Heart left ventricle (tissue), 16 donors: ENCODE data around the gene ASTE1. TPM values are rescaled to one million over a fixed set of nuclear protein-coding genes. Genes with fewer than 3 reads are reported as not detected.

Source experiments
- ATAC-seq, 4 donors: fragments of 200-7000 bp; cut with Tn5 transposase; one replicate each; pipeline ENCODE4 v1.9.1; 2020 to 2022; ENCODE audit warnings: moderate library complexity in 4 of 4, mild to moderate bottlenecking in 3 of 4, moderate number of reproducible peaks in 1 of 4
- DNase-seq, 5 donors: peaks; one replicate each; pipeline ENCODE4 v3.0.0-alpha.2; 2020
- H3K27ac ChIP-seq, 12 donors: fragments of 200-600 bp; sonication (generic) in 4 of 12; one replicate each; pipeline versions ENCODE4 v1.5.0 to v1.8.0; 2016 to 2022; ENCODE audit warnings: mild to moderate bottlenecking in 2 of 12
- H3K27me3 ChIP-seq, 9 donors: fragments of 200-600 bp; sonication (generic) in 2 of 9; one replicate each; pipeline versions ENCODE4 v1.5.1 to v1.8.0; 2016 to 2022; ENCODE audit warnings: mild to moderate bottlenecking in 3 of 9
- H3K36me3 ChIP-seq, 9 donors: fragments of 200-600 bp; sonication (generic) in 2 of 9; one replicate each; pipeline versions ENCODE4 v1.5.0 to v1.8.0; 2018 to 2022; ENCODE audit warnings: mild to moderate bottlenecking in 2 of 9
- H3K4me1 ChIP-seq, 12 donors: fragments of 200-600 bp; sonication (generic) in 4 of 12; one replicate each; pipeline versions ENCODE4 v1.5.0 to v1.8.0; 2016 to 2022; ENCODE audit warnings: mild to moderate bottlenecking in 3 of 12
- H3K4me3 ChIP-seq, 12 donors: fragments of 200-600 bp; sonication (generic) in 4 of 12; one replicate each; pipeline versions ENCODE4 v1.5.0 to v1.8.0; 2017 to 2022; ENCODE audit warnings: mild to moderate bottlenecking in 9 of 12, moderate library complexity in 4 of 12
- H3K9me3 ChIP-seq, 12 donors: fragments of 200-600 bp; sonication (generic) in 4 of 12; one replicate each; pipeline versions ENCODE4 v1.5.0 to v1.8.0; 2016 to 2022; ENCODE audit warnings: mild to moderate bottlenecking in 1 of 12
- POLR2A ChIP-seq, 2 donors: fragments of 450-650 bp; IDR thresholded peaks; one replicate each; pipeline ENCODE4 v1.6.1; 2017; ENCODE audit warnings: antibody characterized with exemption in 2 of 2, mild to moderate bottlenecking in 2 of 2, moderate library complexity in 2 of 2
- WGBS, 4 donors: extraction: QIAGEN DNeasy Blood & Tissue Kit in 2 of 4; methylation state at CpG; one replicate each; pipeline versions ENCODE4 v1.1.5 to v1.1.7; 2013 to 2018; 5-methylcytosine and 5-hydroxymethylcytosine counted together
- intact Hi-C, 10 donors: fragments of 100-400 bp; cut with DNase I; formaldehyde crosslinking; loops; one replicate each; pipeline versions ENCODE4 v1.11.1 to v1.14.2; 2022
- long read RNA-seq, 3 donors: library from polyadenylated mRNA; unstranded; transcript quantifications; one replicate each; pipeline ENCODE4 v2.0.0, GENCODE V29; 2020 to 2021
- polyA plus RNA-seq, 2 donors: library from polyadenylated mRNA; stranded (reverse); fragments of 200-250 nt; gene quantifications; one replicate each; pipeline ENCODE4 v1.2.3, GENCODE V29; 2013
- total RNA-seq, 9 donors: library from RNA; depleted of rRNA in 2 of 9; stranded (reverse); fragments of >200 nt in 2 of 9; fragmentation: NEBNext Ultra II Directional in 3 of 9; extraction: Animal tissue kit (Norgen Biotek cat#: 25700) in 3 of 9; gene quantifications; one replicate each; pipeline versions ENCODE4 v1.1.0 to v1.2.4, GENCODE V29; 2016 to 2023
- TF ChIP-seq, protein P1 (sequence below), 12 donors: fragments of 200-600 bp; sonication (generic) in 4 of 12; IDR thresholded peaks; one replicate each; pipeline versions ENCODE4 v1.5.0 to v1.8.0; 2018 to 2022; ENCODE audit warnings: antibody characterized with exemption in 12 of 12, mild to moderate bottlenecking in 5 of 12
- donor health status: ischemic (EF 13 %, LVEDD 7.1; RV severe dilation, severe dysfunction).
- donor health status: healthy with polysubstance abuse.
- donor health status: DM: no; HTN: yes; CAD: no.
- donor health status: DM: no; HTN: no; CAD: no.
- donor health status: ischemic (EF 25% LVEDD 6.9; RV normal size, moderate dysfunction).
- donor health status: ischemic (EF 25% LVEDD 5.7; RV mildly dilated, moderate dysfunction).
- donor health status: healthy.
- donor health status: DM: yes; HTN: yes; CAD: no.
- donor health status: ischemic (EF 35%, LVEDD 5.7; RV mildly dilated, moderate dysfunction).
- donor health status: nonischemic (EF 11% LVEDD 7.7; RV severe dilation, severe dysfunction).
- donor health status: DM: yes; HTN: yes; CAD: no.
- donor health status: PGD.
- donor health status: ischemic (EF 29% LVEDD 5.4; RV normal size, mild dysfunction).
- donor health status: nonischemic (EF 23%, LVEDD 6.1; RV moderate dilation, normal function).

The ASTE1 gene, protein sequence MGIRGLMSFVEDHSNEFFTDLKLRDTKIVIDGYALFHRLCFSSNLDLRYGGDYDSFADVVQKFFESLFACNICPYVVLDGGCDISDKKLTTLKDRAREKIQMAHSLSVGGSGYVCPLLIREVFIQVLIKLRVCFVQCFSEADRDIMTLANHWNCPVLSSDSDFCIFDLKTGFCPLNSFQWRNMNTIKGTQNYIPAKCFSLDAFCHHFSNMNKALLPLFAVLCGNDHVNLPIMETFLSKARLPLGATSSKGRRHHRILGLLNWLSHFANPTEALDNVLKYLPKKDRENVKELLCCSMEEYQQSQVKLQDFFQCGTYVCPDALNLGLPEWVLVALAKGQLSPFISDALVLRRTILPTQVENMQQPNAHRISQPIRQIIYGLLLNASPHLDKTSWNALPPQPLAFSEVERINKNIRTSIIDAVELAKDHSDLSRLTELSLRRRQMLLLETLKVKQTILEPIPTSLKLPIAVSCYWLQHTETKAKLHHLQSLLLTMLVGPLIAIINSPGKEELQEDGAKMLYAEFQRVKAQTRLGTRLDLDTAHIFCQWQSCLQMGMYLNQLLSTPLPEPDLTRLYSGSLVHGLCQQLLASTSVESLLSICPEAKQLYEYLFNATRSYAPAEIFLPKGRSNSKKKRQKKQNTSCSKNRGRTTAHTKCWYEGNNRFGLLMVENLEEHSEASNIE
- total RNA-seq (1 to 10 TPM; 1.9 to 5.7 (median 3.1) TPM), polyA plus RNA-seq (1 to 10 TPM; 1.4 to 3.4 TPM)
- long read RNA-seq, donor 1, partial matches to known transcripts, result 1 of 6 reads
- long read RNA-seq, donor 1, other reads (novel, unspliced or antisense), result 3 of 6 reads
- long read RNA-seq, donor 2, transcript ASTE1-201 (6 exons, 2,664 nt), result major isoform, 5 of 14 reads
- long read RNA-seq, donor 2, partial matches to known transcripts, result 2 of 14 reads
- long read RNA-seq, donor 2, other reads (novel, unspliced or antisense), result 7 of 14 reads
- long read RNA-seq, donor 3, partial matches to known transcripts, result 0 of 6 reads
- long read RNA-seq, donor 3, other reads (novel, unspliced or antisense), result 2 of 6 reads

GRCh38 chr3:131026321-131027151 is at the start of gene ASTE1, which contains the start of gene NEK11:
ASTE1 (minus strand) TSS chr3:131026825; CDS start chr3:131025306, 1,519 bp downstream.
NEK11 (plus strand) TSS chr3:131026877; CDS start chr3:131029709, 2,832 bp downstream.
- no peaks in the 10 kb centered on the region for H3K9me3 ChIP-seq
- peak; percentile 95 to 99 (median 99) for ATAC-seq
- peak; percentile 89 to 95 (median 92) for DNase-seq
- 1% methylated on average over 33 to 56 of the region's 56 CpGs for WGBS, 4 donors
- H3K36me3 ChIP-seq, result peaks cover 0 to 26% (median 7%) of the 10 kb centered on the region in 9 donors
- peak within 1 kb of the TSS; percentile 58 to 90 (median 68) for H3K4me3 ChIP-seq
- H3K27ac ChIP-seq, result peak within 1 kb of the TSS; percentile 57 to 93 (median 84)
- H3K27me3 ChIP-seq, result no peaks in the 10 kb centered on the region
- intact Hi-C loops, result loop anchor here in 3 of 10 donors (5.0 to 10.0 kb wide), 4 partner anchors 356 to 1008 kb away; partner anchors contain the start of genes NUDT16 (in 2 of the 3), CPNE4 (in 1 of the 3) and MRPL3 (in 1 of the 3)
- TF ChIP-seq POLR2A (IDR thresholded peaks at IDR 0.05), result peak in 1 of 2 donors; percentile 51
- TF ChIP-seq, protein P1, sequence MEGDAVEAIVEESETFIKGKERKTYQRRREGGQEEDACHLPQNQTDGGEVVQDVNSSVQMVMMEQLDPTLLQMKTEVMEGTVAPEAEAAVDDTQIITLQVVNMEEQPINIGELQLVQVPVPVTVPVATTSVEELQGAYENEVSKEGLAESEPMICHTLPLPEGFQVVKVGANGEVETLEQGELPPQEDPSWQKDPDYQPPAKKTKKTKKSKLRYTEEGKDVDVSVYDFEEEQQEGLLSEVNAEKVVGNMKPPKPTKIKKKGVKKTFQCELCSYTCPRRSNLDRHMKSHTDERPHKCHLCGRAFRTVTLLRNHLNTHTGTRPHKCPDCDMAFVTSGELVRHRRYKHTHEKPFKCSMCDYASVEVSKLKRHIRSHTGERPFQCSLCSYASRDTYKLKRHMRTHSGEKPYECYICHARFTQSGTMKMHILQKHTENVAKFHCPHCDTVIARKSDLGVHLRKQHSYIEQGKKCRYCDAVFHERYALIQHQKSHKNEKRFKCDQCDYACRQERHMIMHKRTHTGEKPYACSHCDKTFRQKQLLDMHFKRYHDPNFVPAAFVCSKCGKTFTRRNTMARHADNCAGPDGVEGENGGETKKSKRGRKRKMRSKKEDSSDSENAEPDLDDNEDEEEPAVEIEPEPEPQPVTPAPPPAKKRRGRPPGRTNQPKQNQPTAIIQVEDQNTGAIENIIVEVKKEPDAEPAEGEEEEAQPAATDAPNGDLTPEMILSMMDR (IDR thresholded peaks at IDR 0.05), result no peak
- H3K4me1 ChIP-seq, result peaks cover 0 to 50% (median 21%) of the 10 kb centered on the region in 12 donors

- TF ChIP-seq POLR2A (IDR thresholded peaks at IDR 0.05), result no peak
- TF ChIP-seq, protein P1 (IDR thresholded peaks at IDR 0.05), result no peak
- intact Hi-C loops, result no loop called here
- Histone ChIP-seq H3K36me3 (no peaks in the 10 kb centered on the region), H3K4me3 (no peak overlapping the region), H3K27ac (no peak overlapping the region), H3K27me3 (no peaks in the 10 kb centered on the region), H3K9me3 (no peaks in the 10 kb centered on the region), H3K4me1 (peaks cover 0 to 31% (median 19%) of the 10 kb centered on the region in 12 donors)
- 59 to 68% (median 65%) methylated on average over 4 of the region's 4 CpGs for WGBS, 4 donors
- ATAC-seq (no peak), DNase-seq (no peak)
Measured at GRCh38 chr3:131075632-131076328, 49.2 kb upstream of the ASTE1 start.

GRCh38 chr3:131072845-131073244 is 46.2 kb upstream of the ASTE1 start:
- Histone ChIP-seq H3K9me3 (no peaks in the 10 kb centered on the region), H3K27me3 (no peaks in the 10 kb centered on the region), H3K4me3 (no peak overlapping the region), H3K4me1 (peaks cover 0 to 31% (median 19%) of the 10 kb centered on the region in 12 donors), H3K36me3 (no peaks in the 10 kb centered on the region), H3K27ac (peak overlapping the region in 8 of 12 donors; percentile 2 to 66 (median 39))
- WGBS, 4 donors, result 14 to 31% (median 18%) methylated on average over 2 of the region's 2 CpGs
- peak in 4 of 5 donors; percentile 47 to 64 (median 57) for DNase-seq
- TF ChIP-seq, protein P1 (IDR thresholded peaks at IDR 0.05), result no peak
- peak; percentile 86 to 95 (median 94) for ATAC-seq
- intact Hi-C loops, result no loop called here
